HCT116 (cell line): Measurements from ENCODE around the gene ROS1. TPM values are rescaled to one million over a fixed set of nuclear protein-coding genes. Genes with fewer than 3 reads are reported as not detected.

Experiments
- ATAC-seq: fragments of 200-7000 bp; cut with Tn5 transposase; 2 replicates; pipeline ENCODE4 v1.9.1; 2020; ENCODE audit warnings: mild to moderate bottlenecking, moderate library complexity
- BruUV-seq: library from RNA; stranded (reverse); fragments of 400-500 nt; replicated peaks from 2 replicates; lab custom pipeline; 2021; lab: Mats Ljungman, UMichigan
- CTCF ChIA-PET: fragments of 300-600 bp; sonication (Branson Sonifier 250); formaldehyde crosslinking; loops from one replicate; lab custom pipeline; 2021; ENCODE audit warnings: antibody characterized with exemption; lab: Charles Lee
- POLR2A ChIA-PET: fragments of 300-600, 350-600 bp; sonication (Branson Sonifier 250); formaldehyde crosslinking; loops from one replicate; lab custom pipeline; 2021; ENCODE audit warnings: antibody characterized with exemption; lab: Charles Lee
- RAD21 ChIA-PET, 2 experiments: fragments of 300-600 bp; sonication (Branson Sonifier 250); formaldehyde crosslinking; loops; one replicate each; lab custom pipeline; 2023; ENCODE audit warnings: low total read pairs in 2 of 2; ENCODE audit not compliant: uncharacterized antibody in 2 of 2, unreplicated experiment in 2 of 2, low non-redundant PET in 1 of 2; lab: Charles Lee
- DNase-seq: peaks from one replicate; pipeline ENCODE4 v3.0.0-alpha.2; 2010; ENCODE audit warnings: low read depth, low spot score
- H2AFZ ChIP-seq: fragments of 200-600 bp; shearing (Covaris generic), sonication (generic); 2 replicates; pipeline ENCODE4 v1.6.1; 2017; ENCODE audit warnings: low read depth, mixed run types, mixed read lengths, antibody characterized with exemption, low read length; ENCODE audit not compliant: poor library complexity, severe bottlenecking
- H3K27ac ChIP-seq: 2 replicates; pipeline ENCODE4 v1.5.1; 2012; ENCODE audit warnings: low read depth, low read length
- H3K27me3 ChIP-seq: fragments of 200-600 bp; sonication (generic); 2 replicates; pipeline ENCODE4 v1.6.1; 2016; ENCODE audit warnings: mixed run types, low read length, mixed read lengths; ENCODE audit not compliant: insufficient read depth
- H3K36me3 ChIP-seq, 2 experiments: fragments of 200-500 bp in 1 of 2; fragments of 200-600 bp in 1 of 2; sonication (Bioruptor generic) in 1 of 2; sonication (generic) in 1 of 2; 2 replicates each; pipeline versions ENCODE4 v1.5.1 to v1.6.1; 2014 to 2016; ENCODE audit warnings: low read length in 2 of 2, inconsistent platforms in 1 of 2, mixed read lengths in 1 of 2, mixed run types in 1 of 2; ENCODE audit not compliant: insufficient read depth in 2 of 2, control insufficient read depth in 1 of 2
- H3K4me1 ChIP-seq, 2 experiments: fragments of 200-600 bp in 1 of 2; sonication (generic) in 1 of 2; 2 replicates each; pipeline versions ENCODE4 v1.5.1 to v1.6.1; 2012 to 2017; ENCODE audit warnings: low read length in 2 of 2, inconsistent platforms in 1 of 2, mild to moderate bottlenecking in 1 of 2, mixed read lengths in 1 of 2, mixed run types in 1 of 2, moderate library complexity in 1 of 2; ENCODE audit not compliant: insufficient read depth in 2 of 2, control insufficient read depth in 1 of 2
- H3K4me2 ChIP-seq: fragments of 200-600 bp; sonication (generic); 2 replicates; pipeline ENCODE4 v1.6.1; 2017; ENCODE audit warnings: mixed run types, low read length, mixed read lengths
- H3K4me3 ChIP-seq, 2 experiments: fragments of 200-600 bp in 1 of 2; sonication (generic) in 1 of 2; replicated peaks in 1 of 2; 2 replicates each; pipeline ENCODE4 v1.5.1; 2011 to 2016; ENCODE audit warnings: low read length in 2 of 2, control low read depth in 1 of 2, low read depth in 1 of 2, mild to moderate bottlenecking in 1 of 2, mixed read lengths in 1 of 2, mixed run types in 1 of 2
- H3K79me2 ChIP-seq: fragments of 200-600 bp; sonication (generic); 2 replicates; pipeline ENCODE4 v1.6.1; 2017; ENCODE audit warnings: mild to moderate bottlenecking, mixed run types, low read length, moderate library complexity, mixed read lengths; ENCODE audit not compliant: insufficient read depth
- H3K9ac ChIP-seq: fragments of 200-600 bp; sonication (generic); 2 replicates; pipeline ENCODE4 v1.6.1; 2016; ENCODE audit warnings: low read length, mixed read lengths
- H3K9me2 ChIP-seq: fragments of 200-600 bp; sonication (generic), shearing (Covaris generic); 2 replicates; pipeline ENCODE4 v1.6.1; 2017; ENCODE audit warnings: mixed run types, mild to moderate bottlenecking, moderate library complexity; ENCODE audit not compliant: insufficient read depth
- H3K9me3 ChIP-seq, 2 experiments: fragments of 200-500 bp in 1 of 2; fragments of 200-600 bp in 1 of 2; sonication (Bioruptor generic) in 1 of 2; sonication (generic) in 1 of 2; 2 replicates each; pipeline ENCODE4 v1.6.1; 2014 to 2017; ENCODE audit warnings: low read length in 2 of 2, mixed read lengths in 2 of 2, inconsistent platforms in 1 of 2, low read depth in 1 of 2, mild to moderate bottlenecking in 1 of 2, mixed run types in 1 of 2, moderate library complexity in 1 of 2; ENCODE audit not compliant: control insufficient read depth in 1 of 2, insufficient read depth in 1 of 2
- H4K20me1 ChIP-seq: fragments of 200-600 bp; sonication (generic), shearing (Covaris generic); 2 replicates; pipeline ENCODE4 v1.6.1; 2017; ENCODE audit warnings: mixed run types, mild to moderate bottlenecking, moderate library complexity; ENCODE audit not compliant: insufficient read depth
- CEBPB ChIP-seq: IDR thresholded peaks from 2 replicates; pipeline ENCODE4 v1.6.1; 2012; ENCODE audit warnings: low read depth
- EGR1 ChIP-seq: IDR thresholded peaks from 2 replicates; pipeline ENCODE4 v1.6.1; 2012; ENCODE audit warnings: low read depth
- ELF1 ChIP-seq: IDR thresholded peaks from 2 replicates; pipeline ENCODE4 v1.6.1; 2012; ENCODE audit warnings: low read depth, borderline replicate concordance
- EZH2phosphoT487 ChIP-seq: fragments of 200-600 bp; IDR thresholded peaks from 2 replicates; pipeline ENCODE4 v1.6.1; 2018; ENCODE audit warnings: antibody characterized with exemption, borderline replicate concordance
- FOSL1 ChIP-seq: IDR thresholded peaks from 2 replicates; pipeline ENCODE4 v1.6.1; 2012; ENCODE audit warnings: low read depth
- JUND ChIP-seq: IDR thresholded peaks from 2 replicates; pipeline ENCODE4 v1.6.1; 2012
- POLR2AphosphoS5 ChIP-seq: IDR thresholded peaks from 2 replicates; pipeline ENCODE4 v1.6.1; 2011; ENCODE audit warnings: mild to moderate bottlenecking, low read depth, low read length, moderate library complexity
- RAD21 ChIP-seq: IDR thresholded peaks from 2 replicates; pipeline ENCODE4 v1.6.1; 2012; ENCODE audit warnings: low read depth, mild to moderate bottlenecking
- SIN3A ChIP-seq: IDR thresholded peaks from 2 replicates; pipeline ENCODE4 v1.6.1; 2012; ENCODE audit warnings: low read depth
- SRF ChIP-seq: IDR thresholded peaks from 2 replicates; pipeline ENCODE4 v1.6.1; 2012; ENCODE audit warnings: low read depth
- YY1 ChIP-seq: IDR thresholded peaks from 2 replicates; pipeline ENCODE4 v1.6.1; 2011; ENCODE audit warnings: low read length, low read depth, moderate library complexity, mild to moderate bottlenecking; ENCODE audit not compliant: insufficient replicate concordance; ENCODE audit errors: extremely low read depth
- intact Hi-C: fragments of 100-400 bp; cut with micrococcal nuclease; formaldehyde crosslinking; loops from 2 replicates; pipeline ENCODE4 v1.10.0; 2022
- total RNA-seq: library from RNA; stranded (reverse); gene quantifications from one replicate; pipeline ENCODE4 v1.2.1, GENCODE V29; 2021; ENCODE audit not compliant: unreplicated experiment
- TF ChIP-seq, protein P1 (sequence below): IDR thresholded peaks from 2 replicates; pipeline ENCODE4 v1.6.1; 2011; ENCODE audit warnings: mild to moderate bottlenecking, low read length, moderate library complexity; ENCODE audit not compliant: insufficient replicate concordance; ENCODE audit errors: extremely low read depth
- TF ChIP-seq, protein P2 (sequence below): IDR thresholded peaks from 2 replicates; pipeline ENCODE4 v1.6.1; 2012; ENCODE audit warnings: low read depth
- TF ChIP-seq, protein P3 (sequence below), 3 experiments: fragments of 200-600 bp in 1 of 3; sonication (generic) in 1 of 3; IDR thresholded peaks in 2 of 3; conservative IDR thresholded peaks in 1 of 3; 2 replicates each; pipeline ENCODE4 v1.5.1; 2012 to 2017; ENCODE audit warnings: low read depth in 2 of 3, low read length in 2 of 3, antibody characterized with exemption in 1 of 3, borderline replicate concordance in 1 of 3, control low read depth in 1 of 3, mild to moderate bottlenecking in 1 of 3, mixed read lengths in 1 of 3, mixed run types in 1 of 3, moderate library complexity in 1 of 3; ENCODE audit not compliant: insufficient read depth in 1 of 3

ROS1 gene
- total RNA-seq, 1 experiment from 2014 or later: not detected

DNA sequence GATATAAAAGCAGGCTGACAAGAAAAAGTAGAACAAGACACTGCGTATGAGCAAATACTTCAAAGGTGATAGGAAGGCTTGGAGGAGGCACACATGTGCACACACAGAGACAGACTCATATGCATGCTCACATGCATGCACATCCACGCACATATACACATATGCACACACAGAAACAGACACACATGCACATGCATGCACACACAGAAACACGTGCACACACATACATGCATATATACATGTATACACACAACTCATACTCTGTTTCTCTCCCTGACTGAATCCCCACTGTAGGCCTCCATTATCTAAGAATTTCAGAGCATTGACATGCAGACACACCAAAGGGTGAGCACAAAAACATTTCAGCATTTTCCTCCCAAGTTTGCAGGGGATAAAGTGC is 116.7 kb downstream of the ROS1 start:
- no peak for DNase-seq
- RAD21 ChIA-PET: no interaction called here
- Histone ChIP-seq H3K79me2 (no peaks in the 10 kb centered on the region), H3K9me2 (no peaks in the 10 kb centered on the region), H3K9me3 (no peaks in the 10 kb centered on the region), H4K20me1 (no peaks in the 10 kb centered on the region), H3K36me3 (no peaks in the 10 kb centered on the region), H3K4me3 (no peak overlapping the region), H3K9ac (no peak overlapping the region)
- CTCF ChIA-PET: no interaction called here
- POLR2A ChIA-PET: no interaction called here
- ATAC-seq: no peak
- TF ChIP-seq JUND: no peak
- no peak for TF ChIP-seq POLR2AphosphoS5
- TF ChIP-seq, protein P1, sequence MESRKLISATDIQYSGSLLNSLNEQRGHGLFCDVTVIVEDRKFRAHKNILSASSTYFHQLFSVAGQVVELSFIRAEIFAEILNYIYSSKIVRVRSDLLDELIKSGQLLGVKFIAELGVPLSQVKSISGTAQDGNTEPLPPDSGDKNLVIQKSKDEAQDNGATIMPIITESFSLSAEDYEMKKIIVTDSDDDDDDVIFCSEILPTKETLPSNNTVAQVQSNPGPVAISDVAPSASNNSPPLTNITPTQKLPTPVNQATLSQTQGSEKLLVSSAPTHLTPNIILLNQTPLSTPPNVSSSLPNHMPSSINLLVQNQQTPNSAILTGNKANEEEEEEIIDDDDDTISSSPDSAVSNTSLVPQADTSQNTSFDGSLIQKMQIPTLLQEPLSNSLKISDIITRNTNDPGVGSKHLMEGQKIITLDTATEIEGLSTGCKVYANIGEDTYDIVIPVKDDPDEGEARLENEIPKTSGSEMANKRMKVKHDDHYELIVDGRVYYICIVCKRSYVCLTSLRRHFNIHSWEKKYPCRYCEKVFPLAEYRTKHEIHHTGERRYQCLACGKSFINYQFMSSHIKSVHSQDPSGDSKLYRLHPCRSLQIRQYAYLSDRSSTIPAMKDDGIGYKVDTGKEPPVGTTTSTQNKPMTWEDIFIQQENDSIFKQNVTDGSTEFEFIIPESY: no peak
- no peak for TF ChIP-seq ELF1
- no peak for TF ChIP-seq EGR1
- TF ChIP-seq, protein P2, sequence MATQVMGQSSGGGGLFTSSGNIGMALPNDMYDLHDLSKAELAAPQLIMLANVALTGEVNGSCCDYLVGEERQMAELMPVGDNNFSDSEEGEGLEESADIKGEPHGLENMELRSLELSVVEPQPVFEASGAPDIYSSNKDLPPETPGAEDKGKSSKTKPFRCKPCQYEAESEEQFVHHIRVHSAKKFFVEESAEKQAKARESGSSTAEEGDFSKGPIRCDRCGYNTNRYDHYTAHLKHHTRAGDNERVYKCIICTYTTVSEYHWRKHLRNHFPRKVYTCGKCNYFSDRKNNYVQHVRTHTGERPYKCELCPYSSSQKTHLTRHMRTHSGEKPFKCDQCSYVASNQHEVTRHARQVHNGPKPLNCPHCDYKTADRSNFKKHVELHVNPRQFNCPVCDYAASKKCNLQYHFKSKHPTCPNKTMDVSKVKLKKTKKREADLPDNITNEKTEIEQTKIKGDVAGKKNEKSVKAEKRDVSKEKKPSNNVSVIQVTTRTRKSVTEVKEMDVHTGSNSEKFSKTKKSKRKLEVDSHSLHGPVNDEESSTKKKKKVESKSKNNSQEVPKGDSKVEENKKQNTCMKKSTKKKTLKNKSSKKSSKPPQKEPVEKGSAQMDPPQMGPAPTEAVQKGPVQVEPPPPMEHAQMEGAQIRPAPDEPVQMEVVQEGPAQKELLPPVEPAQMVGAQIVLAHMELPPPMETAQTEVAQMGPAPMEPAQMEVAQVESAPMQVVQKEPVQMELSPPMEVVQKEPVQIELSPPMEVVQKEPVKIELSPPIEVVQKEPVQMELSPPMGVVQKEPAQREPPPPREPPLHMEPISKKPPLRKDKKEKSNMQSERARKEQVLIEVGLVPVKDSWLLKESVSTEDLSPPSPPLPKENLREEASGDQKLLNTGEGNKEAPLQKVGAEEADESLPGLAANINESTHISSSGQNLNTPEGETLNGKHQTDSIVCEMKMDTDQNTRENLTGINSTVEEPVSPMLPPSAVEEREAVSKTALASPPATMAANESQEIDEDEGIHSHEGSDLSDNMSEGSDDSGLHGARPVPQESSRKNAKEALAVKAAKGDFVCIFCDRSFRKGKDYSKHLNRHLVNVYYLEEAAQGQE: no peak
- no peak for TF ChIP-seq EZH2phosphoT487
- TF ChIP-seq RAD21: no peak
- no peak for TF ChIP-seq SRF
- TF ChIP-seq, protein P3, sequence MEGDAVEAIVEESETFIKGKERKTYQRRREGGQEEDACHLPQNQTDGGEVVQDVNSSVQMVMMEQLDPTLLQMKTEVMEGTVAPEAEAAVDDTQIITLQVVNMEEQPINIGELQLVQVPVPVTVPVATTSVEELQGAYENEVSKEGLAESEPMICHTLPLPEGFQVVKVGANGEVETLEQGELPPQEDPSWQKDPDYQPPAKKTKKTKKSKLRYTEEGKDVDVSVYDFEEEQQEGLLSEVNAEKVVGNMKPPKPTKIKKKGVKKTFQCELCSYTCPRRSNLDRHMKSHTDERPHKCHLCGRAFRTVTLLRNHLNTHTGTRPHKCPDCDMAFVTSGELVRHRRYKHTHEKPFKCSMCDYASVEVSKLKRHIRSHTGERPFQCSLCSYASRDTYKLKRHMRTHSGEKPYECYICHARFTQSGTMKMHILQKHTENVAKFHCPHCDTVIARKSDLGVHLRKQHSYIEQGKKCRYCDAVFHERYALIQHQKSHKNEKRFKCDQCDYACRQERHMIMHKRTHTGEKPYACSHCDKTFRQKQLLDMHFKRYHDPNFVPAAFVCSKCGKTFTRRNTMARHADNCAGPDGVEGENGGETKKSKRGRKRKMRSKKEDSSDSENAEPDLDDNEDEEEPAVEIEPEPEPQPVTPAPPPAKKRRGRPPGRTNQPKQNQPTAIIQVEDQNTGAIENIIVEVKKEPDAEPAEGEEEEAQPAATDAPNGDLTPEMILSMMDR (IDR thresholded peaks at IDR 0.05 in 2 of 3, conservative IDR thresholded peaks at IDR 0.05 in 1 of 3; ENCODE audit: borderline replicate concordance in 1 of 3, insufficient read depth in 1 of 3, low read depth in 2 of 3, low read length in 2 of 3): no peak
- no peak for TF ChIP-seq YY1
- TF ChIP-seq CEBPB: no peak
- no peak for TF ChIP-seq FOSL1
- no peak for TF ChIP-seq SIN3A
- TF ChIP-seq, all 23 proteins: peak for 0
- BruUV-seq: no TSS peak
- no peak overlapping the region for H3K27ac ChIP-seq
- H3K4me2 ChIP-seq: no peak overlapping the region
- no peaks in the 10 kb centered on the region for H3K4me1 ChIP-seq
- H3K27me3 ChIP-seq: no peaks in the 10 kb centered on the region
- no peak overlapping the region for H2AFZ ChIP-seq
- intact Hi-C loops: no loop called here
